ENCODE results near the gene RARA. TPM values are rescaled to one million over a fixed set of nuclear protein-coding genes. Genes with fewer than 3 reads are reported as not detected.
"Not testable (repeated sequence)": the region's sequence is repeated elsewhere in the genome, so short reads cannot be mapped to it uniquely, and the experiment has no call there.

The RARA gene
- total RNA-seq, 6 donors from 2014 or later, result 45.7 to 95.6 (median 85.9) TPM

DNA sequence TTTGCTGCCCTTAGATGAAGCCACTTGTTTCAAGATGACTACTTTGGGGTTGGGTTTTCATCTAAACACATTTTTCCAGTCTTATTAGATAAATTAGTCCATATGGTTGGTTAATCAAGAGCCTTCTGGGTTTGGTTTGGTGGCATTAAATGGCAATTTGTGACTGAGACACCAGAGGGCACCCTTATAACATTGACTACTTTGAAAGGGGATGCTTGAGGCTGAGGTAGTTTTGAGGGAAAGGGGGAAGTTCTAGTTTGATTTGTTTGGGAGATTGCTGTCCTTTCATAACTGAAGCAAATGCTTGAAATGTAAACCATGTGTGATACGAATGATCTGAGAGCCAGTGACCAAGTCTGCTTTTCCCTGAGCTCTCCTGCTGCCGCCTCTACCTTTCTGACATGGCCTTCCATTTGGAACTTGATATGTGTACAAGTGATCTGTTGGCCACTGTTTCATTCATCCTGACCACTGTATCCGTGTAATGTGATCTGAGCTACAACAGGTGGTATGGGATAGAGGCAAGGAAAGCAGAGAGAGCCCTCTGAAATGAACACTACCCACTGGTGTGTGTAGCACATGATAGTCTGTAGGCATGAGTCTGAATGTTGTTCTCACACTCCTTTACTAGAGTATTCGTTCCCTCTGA, 5.8 kb upstream of the RARA start:
- ATAC-seq (ENCODE audit: low FRiP score in 2 of 2) (peak; percentile 77 to 83), DNase-seq (no peak)
- no peak for TF ChIP-seq EP300 (IDR thresholded peaks at IDR 0.05)
- TF ChIP-seq, protein P1, sequence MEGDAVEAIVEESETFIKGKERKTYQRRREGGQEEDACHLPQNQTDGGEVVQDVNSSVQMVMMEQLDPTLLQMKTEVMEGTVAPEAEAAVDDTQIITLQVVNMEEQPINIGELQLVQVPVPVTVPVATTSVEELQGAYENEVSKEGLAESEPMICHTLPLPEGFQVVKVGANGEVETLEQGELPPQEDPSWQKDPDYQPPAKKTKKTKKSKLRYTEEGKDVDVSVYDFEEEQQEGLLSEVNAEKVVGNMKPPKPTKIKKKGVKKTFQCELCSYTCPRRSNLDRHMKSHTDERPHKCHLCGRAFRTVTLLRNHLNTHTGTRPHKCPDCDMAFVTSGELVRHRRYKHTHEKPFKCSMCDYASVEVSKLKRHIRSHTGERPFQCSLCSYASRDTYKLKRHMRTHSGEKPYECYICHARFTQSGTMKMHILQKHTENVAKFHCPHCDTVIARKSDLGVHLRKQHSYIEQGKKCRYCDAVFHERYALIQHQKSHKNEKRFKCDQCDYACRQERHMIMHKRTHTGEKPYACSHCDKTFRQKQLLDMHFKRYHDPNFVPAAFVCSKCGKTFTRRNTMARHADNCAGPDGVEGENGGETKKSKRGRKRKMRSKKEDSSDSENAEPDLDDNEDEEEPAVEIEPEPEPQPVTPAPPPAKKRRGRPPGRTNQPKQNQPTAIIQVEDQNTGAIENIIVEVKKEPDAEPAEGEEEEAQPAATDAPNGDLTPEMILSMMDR (IDR thresholded peaks at IDR 0.05), result peak; percentile 59 to 88 (median 81)
- Histone ChIP-seq H3K27ac (peak overlapping the region in 3 of 4 donors; percentile 26 to 55 (median 26)), H3K4me3 (no peak overlapping the region), H3K4me1 (peaks cover 34 to 44% (median 36%) of the 10 kb centered on the region in 4 donors), H3K9me3 (no peaks in the 10 kb centered on the region), H3K36me3 (no peaks in the 10 kb centered on the region), H3K27me3 (no peaks in the 10 kb centered on the region)
- 33 to 39% methylated on average over 4 of the region's 4 CpGs for WGBS, 2 donors

DNA sequence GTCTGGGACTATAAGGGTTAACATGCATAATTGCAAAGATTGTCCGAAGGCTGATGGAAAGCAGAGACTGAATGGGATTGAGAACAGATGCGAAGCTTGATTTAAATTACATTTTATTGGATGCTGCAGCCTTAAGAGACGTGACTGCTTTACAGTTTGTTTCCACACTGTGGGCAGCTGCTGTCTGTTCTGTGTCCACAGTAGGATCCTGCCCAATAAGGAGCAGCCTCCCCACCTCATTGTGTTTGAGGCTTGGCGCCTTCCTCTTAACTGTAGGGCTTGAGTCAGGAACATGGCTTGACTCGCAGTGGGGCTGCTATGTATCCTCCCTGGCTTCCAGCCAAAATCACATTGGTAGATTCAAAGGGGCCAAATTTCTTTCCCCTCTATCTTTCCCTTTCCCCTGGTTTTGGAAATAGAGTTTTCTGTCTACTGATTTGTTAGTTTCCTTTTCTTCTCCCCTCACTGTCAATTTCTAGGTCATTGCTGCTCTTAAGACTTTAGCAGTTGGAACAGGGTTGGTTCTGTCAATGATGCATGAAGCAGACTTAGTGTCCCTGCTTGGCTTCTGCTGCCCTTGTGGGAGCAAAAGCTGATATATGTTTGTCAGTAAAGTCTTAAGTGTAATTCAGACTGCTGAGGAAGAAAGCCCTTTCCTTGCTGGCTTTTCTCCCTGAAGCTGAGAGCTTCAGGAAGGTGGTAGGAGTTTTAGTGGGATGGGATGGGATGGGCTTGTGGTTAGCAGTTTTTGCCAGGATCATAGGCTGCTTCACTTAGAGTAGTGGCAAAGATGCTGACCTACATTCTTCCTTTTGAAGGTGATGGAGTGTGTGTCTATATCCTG, 5.0 kb upstream of the RARA start:
- no peak overlapping the region for H3K4me3 ChIP-seq
- DNase-seq (no peak), ATAC-seq (ENCODE audit: low FRiP score in 2 of 2) (peak; percentile 42 to 71)
- no peaks in the 10 kb centered on the region for H3K36me3 ChIP-seq
- H3K27ac ChIP-seq, result peak overlapping the region in 3 of 4 donors; percentile 26 to 55 (median 26)
- no peaks in the 10 kb centered on the region for H3K27me3 ChIP-seq
- 32 to 40% methylated on average over 4 to 5 of the region's 5 CpGs for WGBS, 2 donors
- TF ChIP-seq POLR2AphosphoS5 (IDR thresholded peaks at IDR 0.05) (no peak), POLR2A (IDR thresholded peaks at IDR 0.05) (no peak), EP300 (IDR thresholded peaks at IDR 0.05) (no peak)
- TF ChIP-seq, protein P1 (IDR thresholded peaks at IDR 0.05), result no peak
- H3K4me1 ChIP-seq, result peaks cover 38 to 52% (median 44%) of the 10 kb centered on the region in 4 donors
- no peaks in the 10 kb centered on the region for H3K9me3 ChIP-seq

DNA sequence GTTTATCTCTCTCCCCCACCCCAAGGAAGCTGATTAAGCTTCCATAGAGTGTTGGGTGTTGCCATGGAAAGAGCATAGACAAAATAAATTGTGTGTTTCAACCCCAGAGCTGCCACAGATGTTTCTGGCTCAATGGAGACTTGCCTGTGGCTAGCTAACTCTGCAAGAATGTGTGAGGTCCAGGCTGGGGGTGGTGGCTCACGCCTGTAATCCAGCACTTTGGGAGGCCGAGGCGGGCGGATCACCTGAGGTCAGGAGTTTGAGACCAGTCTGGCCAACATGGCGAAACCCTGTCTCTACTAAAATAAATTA, 4.5 kb upstream of the RARA start:
- 53 to 68% methylated on average over 3 to 5 of the region's 5 CpGs for WGBS, 2 donors
- peak overlapping the region in 2 of 4 donors; percentile 26 to 55 for H3K27ac ChIP-seq

DNA sequence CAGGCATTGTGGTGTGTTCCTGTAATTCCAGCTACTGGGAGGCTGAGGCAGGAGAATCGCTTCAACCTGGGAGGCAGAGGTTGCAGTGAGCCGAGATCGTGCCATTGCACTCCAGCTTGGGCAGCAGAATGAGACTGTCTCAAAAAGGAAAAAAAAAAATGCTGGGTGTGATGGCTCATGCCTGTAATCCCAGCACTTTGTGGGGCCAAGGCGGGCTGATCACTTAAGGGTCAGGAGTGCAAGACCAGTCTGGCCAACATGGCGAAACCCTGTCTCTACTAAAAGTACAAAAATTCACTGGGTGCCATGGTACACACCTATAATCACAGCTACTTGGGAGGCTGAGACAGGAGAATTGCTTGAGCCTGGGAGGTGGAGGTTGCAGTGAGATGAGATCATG, 4.1 kb upstream of the RARA start:
- not testable (repeated sequence) for H3K4me3 ChIP-seq; H3K27me3 ChIP-seq; ATAC-seq (ENCODE audit: low FRiP score in 2 of 2); DNase-seq; H3K9me3 ChIP-seq; H3K36me3 ChIP-seq
- WGBS, 2 donors, result 78 to 91% methylated on average over 5 of the region's 5 CpGs
- Histone ChIP-seq H3K4me1 (peaks cover 47 to 62% (median 54%) of the 10 kb centered on the region in 4 donors), H3K27ac (peak overlapping the region in 1 of 4 donors; percentile 32)

More for the DNA sequence above, 4.5 kb upstream of the RARA start:
- H3K27me3 ChIP-seq, DNase-seq, H3K9me3 ChIP-seq, H3K36me3 ChIP-seq, H3K4me3 ChIP-seq: not testable (repeated sequence)
- peaks cover 44 to 58% (median 50%) of the 10 kb centered on the region in 4 donors for H3K4me1 ChIP-seq
- peak in 1 of 2 donors; percentile 74 for ATAC-seq (ENCODE audit: low FRiP score in 2 of 2)

DNA sequence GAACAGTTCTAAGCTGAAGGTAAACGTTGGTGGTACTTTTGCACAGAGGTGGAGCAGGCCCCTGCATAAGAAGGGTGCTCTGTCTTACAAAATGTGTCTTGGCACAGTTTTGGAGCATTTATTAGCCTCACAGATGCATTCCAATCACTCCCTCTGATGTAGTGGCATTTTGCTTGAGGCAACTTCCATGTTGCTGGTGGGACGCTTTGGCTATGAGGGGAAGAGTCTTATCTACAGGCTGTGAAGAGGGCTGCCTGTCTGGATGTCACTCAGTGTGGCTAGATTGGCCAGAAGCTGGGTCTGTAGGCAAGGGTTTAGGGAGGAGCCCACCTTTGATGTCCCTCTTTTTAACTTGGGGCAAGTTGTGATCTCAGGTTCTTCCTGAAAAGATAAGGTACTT, 2.6 kb upstream of the RARA start:
- ATAC-seq (ENCODE audit: low FRiP score in 2 of 2) (no peak), DNase-seq (no peak)
- TF ChIP-seq, protein P1 (IDR thresholded peaks at IDR 0.05), result no peak
- no peak for TF ChIP-seq EP300 (IDR thresholded peaks at IDR 0.05)
- TF ChIP-seq POLR2A (IDR thresholded peaks at IDR 0.05), result no peak
- TF ChIP-seq POLR2AphosphoS5 (IDR thresholded peaks at IDR 0.05), result no peak
- Histone ChIP-seq H3K4me1 (peaks cover 62 to 77% (median 69%) of the 10 kb centered on the region in 4 donors), H3K36me3 (no peaks in the 10 kb centered on the region), H3K27ac (peak overlapping the region; percentile 68 to 89 (median 81)), H3K27me3 (no peaks in the 10 kb centered on the region), H3K9me3 (no peaks in the 10 kb centered on the region), H3K4me3 (no peak overlapping the region)
- 38 to 50% methylated on average over 2 of the region's 2 CpGs for WGBS, 2 donors

Measured in upper lobe of left lung (tissue), 6 donors.